Neural cell (in vitro differentiated cells): ENCODE results near the gene AXL.

Experiments used
- CTCF ChIP-seq: fragments of 450-650 bp; IDR thresholded peaks from 2 replicates; pipeline ENCODE4 v1.5.1; 2014; ENCODE audit warnings: antibody characterized with exemption, mild to moderate bottlenecking, moderate library complexity; ENCODE audit not compliant: poor library complexity, severe bottlenecking
- EP300 ChIP-seq: fragments of 450-650 bp; conservative IDR thresholded peaks from 2 replicates; pipeline ENCODE4 v1.6.1; 2014; ENCODE audit warnings: antibody characterized with exemption, mild to moderate bottlenecking, moderate library complexity; ENCODE audit not compliant: poor library complexity, severe bottlenecking
- EZH2 ChIP-seq: fragments of 200-600, 300-800 bp; shearing (Covaris generic), sonication (generic); IDR thresholded peaks from 2 replicates; pipeline ENCODE4 v1.6.1; 2014; ENCODE audit warnings: antibody characterized with exemption, low read length, borderline replicate concordance, mild to moderate bottlenecking; ENCODE audit not compliant: insufficient read depth, poor library complexity, severe bottlenecking
- MXI1 ChIP-seq: fragments of 450-650 bp; conservative IDR thresholded peaks from 2 replicates; pipeline ENCODE4 v1.6.1; 2014; ENCODE audit warnings: antibody characterized with exemption, mild to moderate bottlenecking; ENCODE audit not compliant: poor library complexity, severe bottlenecking
- RAD21 ChIP-seq: fragments of 450-650 bp; conservative IDR thresholded peaks from 2 replicates; pipeline ENCODE4 v1.6.1; 2014; ENCODE audit warnings: antibody characterized with exemption, mild to moderate bottlenecking, moderate library complexity
- SMC3 ChIP-seq: fragments of 450-650 bp; conservative IDR thresholded peaks from 2 replicates; pipeline ENCODE4 v1.6.1; 2014; ENCODE audit warnings: antibody characterized with exemption, mild to moderate bottlenecking, moderate library complexity; ENCODE audit not compliant: poor library complexity
- TAF1 ChIP-seq: IDR thresholded peaks from 2 replicates; pipeline ENCODE4 v1.6.1; 2012; ENCODE audit warnings: low read depth
- TF ChIP-seq, protein P1 (sequence below): IDR thresholded peaks from 2 replicates; pipeline ENCODE4 v1.6.1; 2012; ENCODE audit warnings: borderline replicate concordance

- TF ChIP-seq EZH2 (no peak), CTCF (no peak), TAF1 (no peak), RAD21 (no peak), SMC3 (no peak), EP300 (no peak), MXI1 (no peak)
- TF ChIP-seq, protein P1, sequence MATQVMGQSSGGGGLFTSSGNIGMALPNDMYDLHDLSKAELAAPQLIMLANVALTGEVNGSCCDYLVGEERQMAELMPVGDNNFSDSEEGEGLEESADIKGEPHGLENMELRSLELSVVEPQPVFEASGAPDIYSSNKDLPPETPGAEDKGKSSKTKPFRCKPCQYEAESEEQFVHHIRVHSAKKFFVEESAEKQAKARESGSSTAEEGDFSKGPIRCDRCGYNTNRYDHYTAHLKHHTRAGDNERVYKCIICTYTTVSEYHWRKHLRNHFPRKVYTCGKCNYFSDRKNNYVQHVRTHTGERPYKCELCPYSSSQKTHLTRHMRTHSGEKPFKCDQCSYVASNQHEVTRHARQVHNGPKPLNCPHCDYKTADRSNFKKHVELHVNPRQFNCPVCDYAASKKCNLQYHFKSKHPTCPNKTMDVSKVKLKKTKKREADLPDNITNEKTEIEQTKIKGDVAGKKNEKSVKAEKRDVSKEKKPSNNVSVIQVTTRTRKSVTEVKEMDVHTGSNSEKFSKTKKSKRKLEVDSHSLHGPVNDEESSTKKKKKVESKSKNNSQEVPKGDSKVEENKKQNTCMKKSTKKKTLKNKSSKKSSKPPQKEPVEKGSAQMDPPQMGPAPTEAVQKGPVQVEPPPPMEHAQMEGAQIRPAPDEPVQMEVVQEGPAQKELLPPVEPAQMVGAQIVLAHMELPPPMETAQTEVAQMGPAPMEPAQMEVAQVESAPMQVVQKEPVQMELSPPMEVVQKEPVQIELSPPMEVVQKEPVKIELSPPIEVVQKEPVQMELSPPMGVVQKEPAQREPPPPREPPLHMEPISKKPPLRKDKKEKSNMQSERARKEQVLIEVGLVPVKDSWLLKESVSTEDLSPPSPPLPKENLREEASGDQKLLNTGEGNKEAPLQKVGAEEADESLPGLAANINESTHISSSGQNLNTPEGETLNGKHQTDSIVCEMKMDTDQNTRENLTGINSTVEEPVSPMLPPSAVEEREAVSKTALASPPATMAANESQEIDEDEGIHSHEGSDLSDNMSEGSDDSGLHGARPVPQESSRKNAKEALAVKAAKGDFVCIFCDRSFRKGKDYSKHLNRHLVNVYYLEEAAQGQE: no peak
Observed at GRCh38 chr19:41225238-41226052, 6.4 kb downstream of the AXL start.
